Amygdala (tissue), 56 donors: ENCODE data around the gene CCDC196.

Experiments
- DNase-seq, 56 donors: peaks; one replicate each; lab custom pipeline; 2025; lab: John Stamatoyannopoulos, UW

Gene CCDC196

GRCh38 chr14:66485910-66486421 lies at the start of gene CCDC196:
Gene CCDC196, plus strand, starts transcription at chr14:66486371. Its CDS starts 132 bp downstream, at chr14:66486503.
- DNase-seq: no peak

- no peak for DNase-seq
These were observed 45.4 kb upstream of the CCDC196 start for GRCh38 chr14:66440801-66441200.

- DNase-seq: no peak
These were observed 43.1 kb upstream of the CCDC196 start for GRCh38 chr14:66442953-66443571.

- DNase-seq: no peak
These were observed 42.4 kb upstream of the CCDC196 start for GRCh38 chr14:66443785-66444184.

- DNase-seq: no peak
These were observed 41.8 kb upstream of the CCDC196 start for GRCh38 chr14:66444271-66444927.

- DNase-seq: peak in 1 of 56 donors; percentile 7
These were observed 40.2 kb upstream of the CCDC196 start for GRCh38 chr14:66445936-66446335.

GRCh38 chr14:66453469-66453868 lies 32.7 kb upstream of the CCDC196 start:
- DNase-seq: no peak

GRCh38 chr14:66459603-66460002 lies 26.6 kb upstream of the CCDC196 start:
- DNase-seq: no peak

GRCh38 chr14:66464261-66464660 lies 21.9 kb upstream of the CCDC196 start:
- DNase-seq: no peak

GRCh38 chr14:66468778-66469367 lies 17.3 kb upstream of the CCDC196 start:
- DNase-seq: no peak

- DNase-seq: no peak
These were observed 14.6 kb upstream of the CCDC196 start for GRCh38 chr14:66471584-66471983.

GRCh38 chr14:66472251-66472650 lies 13.9 kb upstream of the CCDC196 start:
- DNase-seq: no peak

- no peak for DNase-seq
These were observed 12.9 kb upstream of the CCDC196 start for GRCh38 chr14:66473223-66473622.

GRCh38 chr14:66476964-66477363 lies 9.2 kb upstream of the CCDC196 start:
- no peak for DNase-seq

GRCh38 chr14:66477567-66477966 lies 8.6 kb upstream of the CCDC196 start:
- DNase-seq: no peak

GRCh38 chr14:66482873-66483272 lies 3.3 kb upstream of the CCDC196 start:
- no peak for DNase-seq

GRCh38 chr14:66483322-66483721 lies 2.8 kb upstream of the CCDC196 start:
- no peak for DNase-seq

- no peak for DNase-seq
These were observed 1.1 kb upstream of the CCDC196 start for GRCh38 chr14:66485029-66485428.

GRCh38 chr14:66487164-66487563 lies 993 bp downstream of the CCDC196 start:
- no peak for DNase-seq

- no peak for DNase-seq
These were observed 4.3 kb downstream of the CCDC196 start for GRCh38 chr14:66490143-66491111.

- DNase-seq: no peak
These were observed 7.6 kb downstream of the CCDC196 start for GRCh38 chr14:66493750-66494149.
